Lung (tissue), 12 donors: ENCODE measurements around the gene TRAPPC2B. TPM values are rescaled to one million over a fixed set of nuclear protein-coding genes. Genes with fewer than 3 reads are reported as not detected.
A peak's percentile ranks its signal among the peaks of the same experiment; 100 is the strongest.

ENCODE experiments used
- ATAC-seq: fragments of 200-7000 bp; cut with Tn5 transposase; one replicate; pipeline ENCODE4 v1.9.1; 2020; ENCODE audit warnings: moderate number of reproducible peaks; ENCODE audit not compliant: insufficient read depth, low FRiP score
- DNase-seq, 3 donors: peaks; one replicate each; pipeline ENCODE4 v3.0.0-alpha.2; 2013 to 2017
- H3K27ac ChIP-seq, 2 donors: one replicate each; pipeline ENCODE4 v1.5.1; 2013; ENCODE audit warnings: mild to moderate bottlenecking in 2 of 2, moderate library complexity in 2 of 2, control low read depth in 1 of 2, inconsistent platforms in 1 of 2, low read depth in 1 of 2, low read length in 1 of 2
- H3K27me3 ChIP-seq, 3 donors: one replicate each; pipeline ENCODE4 v1.5.1; 2013; ENCODE audit warnings: low read length in 2 of 3; ENCODE audit not compliant: control insufficient read depth in 3 of 3, insufficient read depth in 3 of 3
- H3K36me3 ChIP-seq, 4 donors: one replicate each; pipeline ENCODE4 v1.5.1; 2013; ENCODE audit warnings: low read length in 4 of 4, mild to moderate bottlenecking in 1 of 4, moderate library complexity in 1 of 4; ENCODE audit not compliant: control insufficient read depth in 4 of 4, insufficient read depth in 4 of 4
- H3K4me1 ChIP-seq, 5 donors: one replicate each; pipeline ENCODE4 v1.5.1; 2013; ENCODE audit warnings: low read length in 5 of 5, mild to moderate bottlenecking in 2 of 5, moderate library complexity in 1 of 5; ENCODE audit not compliant: control insufficient read depth in 5 of 5, insufficient read depth in 5 of 5
- H3K4me3 ChIP-seq: one replicate; pipeline ENCODE4 v1.5.1; 2013; ENCODE audit warnings: mild to moderate bottlenecking, control low read depth, moderate library complexity
- H3K9ac ChIP-seq, 2 donors: one replicate each; pipeline ENCODE4 v1.5.1; 2013; ENCODE audit warnings: low read length in 2 of 2, control low read depth in 1 of 2; ENCODE audit not compliant: insufficient read depth in 1 of 2
- H3K9me3 ChIP-seq, 4 donors: one replicate each; pipeline ENCODE4 v1.5.1; 2013; ENCODE audit warnings: low read length in 3 of 4, mild to moderate bottlenecking in 1 of 4, moderate library complexity in 1 of 4; ENCODE audit not compliant: control insufficient read depth in 4 of 4, insufficient read depth in 3 of 4
- WGBS, 2 donors: extraction: QIAGEN DNeasy Blood & Tissue Kit; methylation state at CpG; one replicate each; pipeline ENCODE4 v1.1.7; 2013; 5-methylcytosine and 5-hydroxymethylcytosine counted together
- polyA plus RNA-seq, 2 donors: library from polyadenylated mRNA; stranded (reverse); fragments of 200-250 nt; gene quantifications; one replicate each; pipeline ENCODE4 v1.2.1, GENCODE V29; 2013
- total RNA-seq, 2 donors: library from RNA; depleted of rRNA in 1 of 2; stranded (reverse); fragments of >200 nt in 1 of 2; gene quantifications; one replicate each; pipeline ENCODE4 v1.2.1, GENCODE V29; 2014 to 2021
- TF ChIP-seq, protein P1 (sequence below): IDR thresholded peaks from 2 replicates; pipeline ENCODE4 v1.5.1; 2012; ENCODE audit warnings: mild to moderate bottlenecking; ENCODE audit errors: control extremely low read depth, extremely low read depth
- donor health status: control.
- donor health status: control.
- donor health status: Bipolar disorder and iron deficiency.
- donor health status: healthy.
- donor health status: DM: yes; HTN: yes; CAD: no.

TRAPPC2B gene
- total and polyA plus RNA-seq, 4 donors: 6.2 to 25.4 (median 15.2) TPM

- WGBS, 2 donors: 53 to 69% methylated on average over 3 of the region's 3 CpGs
- ATAC-seq (no peak), DNase-seq (peak in 1 of 3 donors; percentile 24)
- Histone ChIP-seq H3K4me3 (no peak overlapping the region), H3K9ac (peak overlapping the region in 1 of 2 donors; percentile 47), H3K27me3 (peaks cover 0 to 6% (median 0%) of the 10 kb centered on the region in 3 donors), H3K4me1 (peaks cover 0 to 2% (median 0%) of the 10 kb centered on the region in 5 donors), H3K27ac (peak overlapping the region in 1 of 2 donors; percentile 82), H3K9me3 (peaks cover 0 to 2% (median 0%) of the 10 kb centered on the region in 4 donors), H3K36me3 (no peaks in the 10 kb centered on the region)
- TF ChIP-seq, protein P1, sequence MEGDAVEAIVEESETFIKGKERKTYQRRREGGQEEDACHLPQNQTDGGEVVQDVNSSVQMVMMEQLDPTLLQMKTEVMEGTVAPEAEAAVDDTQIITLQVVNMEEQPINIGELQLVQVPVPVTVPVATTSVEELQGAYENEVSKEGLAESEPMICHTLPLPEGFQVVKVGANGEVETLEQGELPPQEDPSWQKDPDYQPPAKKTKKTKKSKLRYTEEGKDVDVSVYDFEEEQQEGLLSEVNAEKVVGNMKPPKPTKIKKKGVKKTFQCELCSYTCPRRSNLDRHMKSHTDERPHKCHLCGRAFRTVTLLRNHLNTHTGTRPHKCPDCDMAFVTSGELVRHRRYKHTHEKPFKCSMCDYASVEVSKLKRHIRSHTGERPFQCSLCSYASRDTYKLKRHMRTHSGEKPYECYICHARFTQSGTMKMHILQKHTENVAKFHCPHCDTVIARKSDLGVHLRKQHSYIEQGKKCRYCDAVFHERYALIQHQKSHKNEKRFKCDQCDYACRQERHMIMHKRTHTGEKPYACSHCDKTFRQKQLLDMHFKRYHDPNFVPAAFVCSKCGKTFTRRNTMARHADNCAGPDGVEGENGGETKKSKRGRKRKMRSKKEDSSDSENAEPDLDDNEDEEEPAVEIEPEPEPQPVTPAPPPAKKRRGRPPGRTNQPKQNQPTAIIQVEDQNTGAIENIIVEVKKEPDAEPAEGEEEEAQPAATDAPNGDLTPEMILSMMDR: no peak
Observed at GRCh38 chr19:57338877-57339276, 24.5 kb upstream of the TRAPPC2B start.

GRCh38 chr19:57342582-57342981, 20.8 kb upstream of the TRAPPC2B start:
- H3K27ac ChIP-seq: no peak overlapping the region
- H3K4me1 ChIP-seq: peaks cover 0 to 2% (median 0%) of the 10 kb centered on the region in 5 donors
- 74 to 83% methylated on average over 6 of the region's 6 CpGs for WGBS, 2 donors
- no peak overlapping the region for H3K9ac ChIP-seq
- no peaks in the 10 kb centered on the region for H3K36me3 ChIP-seq
- H3K27me3 ChIP-seq: peaks cover 0 to 10% (median 0%) of the 10 kb centered on the region in 3 donors
- ATAC-seq: no peak
- peaks cover 0 to 4% (median 0%) of the 10 kb centered on the region in 4 donors for H3K9me3 ChIP-seq
- no peak for DNase-seq
- TF ChIP-seq, protein P1: no peak
- no peak overlapping the region for H3K4me3 ChIP-seq

GRCh38 chr19:57348136-57348535, 15.2 kb upstream of the TRAPPC2B start:
- TF ChIP-seq, protein P1: no peak
- H3K36me3 ChIP-seq: peaks cover 0 to 4% (median under 1%) of the 10 kb centered on the region in 4 donors
- peaks cover 0 to 10% (median 0%) of the 10 kb centered on the region in 3 donors for H3K27me3 ChIP-seq
- peaks cover 0 to 4% (median 0%) of the 10 kb centered on the region in 4 donors for H3K9me3 ChIP-seq
- 71 to 76% methylated on average over 3 of the region's 3 CpGs for WGBS, 2 donors
- no peak overlapping the region for H3K4me3 ChIP-seq
- ATAC-seq (no peak), DNase-seq (no peak)
- H3K4me1 ChIP-seq: peaks cover 8 to 15% (median 11%) of the 10 kb centered on the region in 5 donors
- no peak overlapping the region for H3K9ac ChIP-seq
- no peak overlapping the region for H3K27ac ChIP-seq
